ENCODE data around the gene PYURF. TPM values are rescaled to one million over a fixed set of nuclear protein-coding genes. Genes with fewer than 3 reads are reported as not detected.

PYURF gene
- polyA plus RNA-seq, 1 experiment, result 34.9 TPM

DNA sequence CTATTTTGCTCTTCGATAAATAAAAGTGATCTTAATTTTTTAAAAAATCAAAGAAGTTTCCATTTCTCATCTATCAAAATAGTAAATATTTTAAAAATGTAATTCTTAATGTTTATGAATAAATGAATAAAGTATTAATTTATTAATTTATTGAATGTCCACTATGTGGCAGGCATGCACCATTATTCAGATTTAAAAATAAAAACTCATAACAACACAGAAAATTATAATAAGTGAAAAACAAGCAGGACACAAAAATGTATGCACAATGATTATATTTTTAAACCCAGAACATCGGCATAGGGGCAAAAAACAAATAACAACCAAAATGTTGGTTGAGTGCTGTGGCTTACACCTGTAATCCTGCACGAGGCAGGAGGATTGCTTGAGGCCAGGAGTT is 5.3 kb upstream of the PYURF start:
- TF ChIP-seq, protein P1, sequence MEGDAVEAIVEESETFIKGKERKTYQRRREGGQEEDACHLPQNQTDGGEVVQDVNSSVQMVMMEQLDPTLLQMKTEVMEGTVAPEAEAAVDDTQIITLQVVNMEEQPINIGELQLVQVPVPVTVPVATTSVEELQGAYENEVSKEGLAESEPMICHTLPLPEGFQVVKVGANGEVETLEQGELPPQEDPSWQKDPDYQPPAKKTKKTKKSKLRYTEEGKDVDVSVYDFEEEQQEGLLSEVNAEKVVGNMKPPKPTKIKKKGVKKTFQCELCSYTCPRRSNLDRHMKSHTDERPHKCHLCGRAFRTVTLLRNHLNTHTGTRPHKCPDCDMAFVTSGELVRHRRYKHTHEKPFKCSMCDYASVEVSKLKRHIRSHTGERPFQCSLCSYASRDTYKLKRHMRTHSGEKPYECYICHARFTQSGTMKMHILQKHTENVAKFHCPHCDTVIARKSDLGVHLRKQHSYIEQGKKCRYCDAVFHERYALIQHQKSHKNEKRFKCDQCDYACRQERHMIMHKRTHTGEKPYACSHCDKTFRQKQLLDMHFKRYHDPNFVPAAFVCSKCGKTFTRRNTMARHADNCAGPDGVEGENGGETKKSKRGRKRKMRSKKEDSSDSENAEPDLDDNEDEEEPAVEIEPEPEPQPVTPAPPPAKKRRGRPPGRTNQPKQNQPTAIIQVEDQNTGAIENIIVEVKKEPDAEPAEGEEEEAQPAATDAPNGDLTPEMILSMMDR (IDR thresholded peaks at IDR 0.05; ENCODE audit: insufficient read depth, low read depth, low read length), result no peak
- H3K4me3 ChIP-seq (ENCODE audit: low read depth, low read length), result no peak overlapping the region
- no peaks in the 10 kb centered on the region for H3K36me3 ChIP-seq (ENCODE audit: control insufficient read depth, insufficient read depth, low read length)
- no peak for DNase-seq (ENCODE audit: low read depth)
- CTCF ChIA-PET, result interaction anchor here (0.9 to 2.5 kb wide), 4 partner anchors 130 to 494 kb away, joined by 3 to 12 read pairs (median 4); no protein-coding TSS in a partner anchor
- no peaks in the 10 kb centered on the region for H3K27me3 ChIP-seq (ENCODE audit: control insufficient read depth, insufficient read depth, low read length)
- POLR2A ChIA-PET, result no interaction called here

DNA sequence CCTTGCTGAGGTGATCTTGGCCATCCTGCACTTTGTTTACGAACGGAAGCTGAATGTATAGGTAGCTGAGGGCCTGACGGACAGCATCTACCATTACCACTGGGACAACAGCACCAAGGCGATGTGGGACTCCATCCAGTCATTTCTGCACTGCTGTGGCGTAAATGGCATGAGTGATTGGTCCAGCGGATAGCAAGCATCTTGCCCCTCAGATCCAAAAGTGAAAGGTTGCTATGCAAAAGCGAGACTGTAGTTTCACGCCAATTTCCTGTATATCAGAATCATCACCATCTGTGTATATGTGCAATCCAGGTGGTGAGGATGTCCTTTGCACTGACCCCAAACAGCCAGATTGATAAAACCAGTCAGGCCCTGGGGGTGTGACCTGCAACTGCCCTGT is 4.2 kb upstream of the PYURF start:
- TF ChIP-seq, protein P1 (IDR thresholded peaks at IDR 0.05; ENCODE audit: insufficient read depth, low read depth, low read length), result no peak
- Histone ChIP-seq H3K27me3 (ENCODE audit: control insufficient read depth, insufficient read depth, low read length) (no peaks in the 10 kb centered on the region), H3K36me3 (ENCODE audit: control insufficient read depth, insufficient read depth, low read length) (no peaks in the 10 kb centered on the region), H3K4me3 (ENCODE audit: low read depth, low read length) (no peak overlapping the region)
- ChIA-PET POLR2A (no interaction called here), CTCF (interaction anchor here (1.3 to 2.5 kb wide), 4 partner anchors 12 to 496 kb away, joined by 4 to 12 read pairs (median 8); no protein-coding TSS in a partner anchor)
- DNase-seq (ENCODE audit: low read depth), result no peak

DNA sequence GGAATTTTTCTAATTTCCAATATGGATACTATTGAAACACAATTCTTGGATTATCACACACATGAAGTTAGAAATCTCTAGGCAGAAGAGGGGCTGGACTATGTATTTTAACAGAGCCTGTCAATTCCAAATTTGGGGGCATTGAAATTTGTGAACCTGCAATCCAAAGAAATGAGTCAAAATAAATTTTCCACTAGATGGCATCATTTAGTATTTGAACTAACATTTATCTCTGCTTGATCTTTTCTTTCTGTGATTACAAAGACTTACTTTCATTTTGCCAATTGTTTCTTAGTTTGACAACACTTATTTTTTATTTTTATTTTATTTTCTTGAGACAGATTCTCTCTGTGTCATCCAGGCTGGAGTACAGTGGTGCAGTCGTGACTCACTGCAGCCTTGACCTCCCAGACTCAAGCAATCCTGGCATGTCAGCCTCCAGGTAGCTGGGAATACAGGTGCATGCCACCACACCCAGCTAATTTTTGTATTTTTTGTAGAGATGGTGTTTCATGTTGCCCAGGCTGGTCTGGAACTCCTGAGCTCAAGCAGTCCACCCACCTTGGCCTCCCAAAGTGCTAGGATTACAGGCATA is 2.7 kb upstream of the PYURF start:
- CTCF ChIA-PET, result interaction anchor here (0.6 to 1.7 kb wide), 5 partner anchors 13 to 498 kb away, joined by 3 to 11 read pairs (median 4); no protein-coding TSS in a partner anchor
- H3K36me3 ChIP-seq (ENCODE audit: control insufficient read depth, insufficient read depth, low read length), result 0 out of 2 replicates have a peak, but pooled peaks cover 2% of the 10 kb centered on the region
- POLR2A ChIA-PET, result interaction anchor here (0.7 kb wide), 1 partner anchor 122 kb away, joined by 12 read pairs; no protein-coding TSS in a partner anchor
- no peak overlapping the region for H3K4me3 ChIP-seq (ENCODE audit: low read depth, low read length)
- no peaks in the 10 kb centered on the region for H3K27me3 ChIP-seq (ENCODE audit: control insufficient read depth, insufficient read depth, low read length)
- DNase-seq (ENCODE audit: low read depth), result no peak
- TF ChIP-seq, protein P1 (IDR thresholded peaks at IDR 0.05; ENCODE audit: insufficient read depth, low read depth, low read length), result peak; percentile 27; the same call in 1 of the 2 replicates

DNA sequence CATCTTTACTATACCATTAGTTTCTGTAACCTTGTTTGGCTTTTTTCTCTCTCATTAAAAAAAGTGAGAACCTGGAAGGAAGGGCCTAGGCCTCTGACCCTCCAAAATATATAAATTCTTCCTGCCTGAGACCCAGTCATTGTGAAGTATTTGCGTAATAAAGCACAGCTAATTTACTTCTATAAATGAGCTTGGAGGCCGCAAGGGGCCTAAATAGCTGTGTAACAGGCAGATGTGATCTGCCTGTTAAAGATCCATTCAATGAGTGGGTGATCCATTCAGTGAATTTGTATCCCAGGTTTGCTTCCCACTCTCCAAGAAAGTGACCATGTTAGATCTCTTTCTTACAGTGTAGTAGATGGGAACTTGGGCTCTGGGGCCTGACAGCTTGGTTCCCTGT is 595 bp upstream of the PYURF start:
- DNase-seq (ENCODE audit: low read depth), result no peak
- POLR2A ChIA-PET, result no interaction called here
- CTCF ChIA-PET, result interaction anchor here (1.0 to 1.6 kb wide), 3 partner anchors 9 to 296 kb away, joined by 3 to 5 read pairs (median 4); no protein-coding TSS in a partner anchor
- TF ChIP-seq, protein P1 (IDR thresholded peaks at IDR 0.05; ENCODE audit: insufficient read depth, low read depth, low read length), result no peak
- Histone ChIP-seq H3K36me3 (ENCODE audit: control insufficient read depth, insufficient read depth, low read length) (peaks cover 2% of the 10 kb centered on the region), H3K4me3 (ENCODE audit: low read depth, low read length) (peak overlapping the region; percentile 96), H3K27me3 (ENCODE audit: control insufficient read depth, insufficient read depth, low read length) (no peaks in the 10 kb centered on the region)

DNA sequence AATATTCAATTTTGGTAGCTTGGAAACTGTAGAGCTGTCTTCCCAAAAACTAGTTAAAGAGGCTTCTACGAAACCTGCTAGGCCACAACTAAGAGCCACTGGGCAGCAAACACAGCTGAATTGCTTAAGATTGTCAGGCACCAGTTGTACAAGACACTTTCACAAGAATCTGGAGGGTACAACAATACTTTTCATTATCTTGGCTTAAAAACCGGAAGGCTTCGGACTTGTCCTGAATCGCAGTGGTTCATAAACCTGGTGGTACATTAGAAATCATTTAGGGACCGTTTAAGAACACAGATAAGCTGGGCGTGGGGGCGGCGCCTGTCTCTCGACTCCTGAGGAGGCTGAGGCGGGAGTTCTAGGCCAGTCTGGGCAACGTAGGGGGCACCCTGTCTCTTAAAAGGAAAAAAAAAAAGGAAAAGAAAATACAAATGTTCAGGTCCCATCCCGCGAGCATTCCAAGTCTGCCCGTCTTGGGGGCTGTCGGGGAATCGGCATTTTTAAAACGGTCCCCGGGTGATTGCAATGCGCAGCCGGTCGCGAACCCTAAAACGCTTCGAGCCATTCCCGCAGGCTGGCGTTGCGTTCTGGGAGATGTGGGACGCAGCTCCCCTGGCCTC is 763 bp downstream of the PYURF start:
- H3K36me3 ChIP-seq (ENCODE audit: control insufficient read depth, insufficient read depth, low read length), result peaks cover 2% of the 10 kb centered on the region
- ChIA-PET POLR2A (interaction anchor here (0.6 kb wide), 3 partner anchors 140 to 532 kb away, joined by 3 to 5 read pairs (median 5); no protein-coding TSS in a partner anchor), CTCF (interaction anchor here (0.8 to 1.6 kb wide), 3 partner anchors 8 to 137 kb away, joined by 3 to 5 read pairs (median 4); no protein-coding TSS in a partner anchor)
- no peaks in the 10 kb centered on the region for H3K27me3 ChIP-seq (ENCODE audit: control insufficient read depth, insufficient read depth, low read length)
- TF ChIP-seq, protein P1 (IDR thresholded peaks at IDR 0.05; ENCODE audit: insufficient read depth, low read depth, low read length), result no peak
- DNase-seq (ENCODE audit: low read depth), result no peak
- peak overlapping the region; percentile 96 for H3K4me3 ChIP-seq (ENCODE audit: low read depth, low read length)

All from BJ (cell line).